Measurements from ENCODE around the gene RGL1.

The RGL1 gene

GRCh38 chr1:183787704-183788103, 17.2 kb upstream of the RGL1 start:
- no peak for DNase-seq

DNA sequence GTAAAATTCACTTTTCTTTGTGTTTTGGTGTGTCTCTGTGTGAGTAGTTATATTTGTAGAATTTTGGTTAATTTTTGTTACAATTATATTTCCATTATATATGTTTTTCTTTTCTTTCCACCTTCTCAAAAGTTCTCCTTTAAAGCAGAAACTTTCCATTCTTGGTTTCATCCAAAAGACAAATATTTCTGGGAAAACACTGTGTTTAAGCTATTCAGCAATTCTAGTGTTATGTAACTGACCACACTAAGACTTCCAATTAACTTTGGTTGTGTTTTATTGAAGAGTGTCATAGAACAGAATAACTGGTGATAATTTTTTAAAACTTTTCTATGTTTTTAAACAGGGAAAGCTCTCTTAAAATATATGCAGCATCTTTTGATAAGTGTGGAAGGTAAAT, 13.6 kb upstream of the RGL1 start:
- peak; percentile 7 for DNase-seq

DNA sequence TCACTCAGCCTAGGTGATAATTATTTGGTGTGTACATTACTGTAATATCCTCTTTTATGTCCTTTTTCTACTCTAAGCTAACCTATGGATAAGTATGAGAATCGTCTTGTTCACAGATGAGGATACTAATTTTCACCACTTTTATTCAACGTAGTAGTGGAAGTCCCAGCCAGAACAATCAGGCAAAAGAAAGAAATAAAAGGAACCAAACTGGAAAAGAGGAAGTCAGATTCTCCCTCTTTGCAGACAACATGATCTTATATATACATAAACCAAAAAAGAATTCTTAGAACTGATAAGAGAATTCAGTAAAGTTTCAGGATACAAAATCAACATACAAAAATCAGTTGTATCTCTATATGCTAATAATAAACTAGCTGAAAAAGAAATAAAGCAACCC, 12.6 kb upstream of the RGL1 start:
- no peak for DNase-seq

DNA sequence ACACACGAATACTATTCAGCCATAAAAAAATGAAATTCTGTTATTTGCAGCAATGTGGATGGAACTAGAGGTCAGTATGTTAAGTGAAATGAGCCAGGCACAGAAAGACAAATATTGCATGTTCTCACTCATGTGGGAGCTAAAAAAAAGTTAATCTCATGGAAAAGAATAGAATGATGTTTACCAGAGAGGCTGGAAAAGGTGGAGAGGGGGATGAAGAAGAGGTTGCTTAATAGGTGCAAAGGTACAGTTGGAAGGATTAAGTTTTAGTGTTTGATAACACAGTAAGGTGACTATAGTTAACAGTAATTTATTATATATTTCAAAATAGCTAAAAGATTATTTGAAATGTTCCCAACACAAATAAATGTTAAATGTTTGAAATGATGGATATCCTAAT, 10.8 kb upstream of the RGL1 start:
- DNase-seq = no peak

- no peak for DNase-seq
Observed at GRCh38 chr1:183800449-183800848, 4.5 kb upstream of the RGL1 start.

DNA sequence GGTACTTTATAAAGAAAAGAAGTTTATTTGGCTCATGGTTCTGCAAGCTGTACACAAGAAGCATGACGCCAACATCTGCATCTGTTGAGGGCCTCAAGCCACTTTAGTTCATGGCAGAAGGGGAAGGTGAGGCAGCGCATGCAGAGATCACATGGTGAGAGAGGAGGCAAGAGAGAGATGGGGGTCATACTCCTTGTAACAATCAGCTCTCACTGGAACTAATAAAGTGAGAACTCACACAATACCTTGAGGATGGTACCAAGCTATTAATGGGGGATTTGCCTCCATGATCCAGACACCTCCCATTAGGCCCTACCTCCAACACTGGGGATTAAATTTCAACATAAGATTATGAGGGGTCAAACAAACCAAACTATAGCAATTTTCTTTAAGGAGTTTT, 3.3 kb upstream of the RGL1 start:
- no peak for DNase-seq

DNA sequence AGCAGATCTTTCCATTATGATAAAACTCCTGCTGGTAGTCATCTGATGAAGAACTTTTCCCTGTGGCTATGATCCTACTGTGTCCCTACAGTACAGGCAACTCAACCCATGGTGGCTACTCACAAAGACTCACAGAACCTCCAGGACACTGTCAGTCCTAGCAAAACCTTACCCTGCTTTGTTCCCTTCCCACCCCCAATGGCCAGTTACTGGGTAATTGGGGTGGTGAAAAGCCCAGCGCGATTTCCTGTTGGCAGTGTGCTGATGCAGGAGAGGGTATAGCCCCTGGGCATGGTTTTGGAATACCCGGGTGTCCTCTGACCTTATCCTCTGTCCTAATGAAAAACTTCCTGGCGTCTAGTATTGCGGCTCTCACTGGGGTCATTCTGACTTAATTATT, 533 bp upstream of the RGL1 start:
- DNase-seq = no peak

DNA sequence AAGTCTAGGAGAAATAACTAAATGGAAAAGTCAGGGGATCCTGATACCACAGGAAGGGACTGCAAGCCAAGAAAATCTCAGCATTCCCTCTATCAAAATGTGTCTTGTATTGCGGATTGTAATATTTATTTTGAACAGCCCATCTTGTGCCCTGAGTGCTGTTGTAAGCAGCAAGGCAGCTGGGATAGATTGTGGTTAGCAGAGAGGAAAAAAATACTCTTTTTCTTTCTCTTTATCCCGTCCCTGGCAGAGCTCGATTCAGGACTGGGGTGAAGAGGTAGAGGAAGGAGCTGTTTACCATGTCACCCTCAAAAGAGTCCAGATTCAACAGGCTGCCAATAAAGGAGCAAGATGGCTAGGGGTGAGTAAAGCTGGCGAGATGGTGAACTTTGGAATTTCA, 1.2 kb downstream of the RGL1 start:
- DNase-seq = no peak

- no peak for DNase-seq
Observed at GRCh38 chr1:183806675-183807074, 1.8 kb downstream of the RGL1 start.

- no peak for DNase-seq
Observed at GRCh38 chr1:183807549-183808168, 2.7 kb downstream of the RGL1 start.

- DNase-seq = no peak
Observed at GRCh38 chr1:183808296-183809027, 3.5 kb downstream of the RGL1 start.

DNA sequence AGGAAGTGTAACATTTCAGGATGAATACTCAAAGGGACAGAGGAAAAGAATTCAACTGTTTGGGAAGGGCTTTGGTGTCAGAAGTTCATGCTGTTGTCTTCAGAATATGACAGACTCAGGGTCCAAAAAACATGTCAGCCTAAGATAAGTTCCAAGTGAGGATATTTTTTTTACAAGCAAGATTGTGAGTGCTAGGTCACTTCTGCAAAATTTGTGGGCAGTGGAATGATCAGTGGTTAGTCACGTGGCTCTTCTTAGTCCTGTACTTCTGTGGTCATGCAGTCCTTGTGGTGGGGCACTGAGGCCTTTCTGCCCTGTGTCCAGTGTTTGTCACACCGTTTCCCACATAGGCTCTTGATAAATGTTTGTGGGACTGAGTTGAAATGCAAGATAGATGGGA, 5.2 kb downstream of the RGL1 start:
- no peak for DNase-seq

DNA sequence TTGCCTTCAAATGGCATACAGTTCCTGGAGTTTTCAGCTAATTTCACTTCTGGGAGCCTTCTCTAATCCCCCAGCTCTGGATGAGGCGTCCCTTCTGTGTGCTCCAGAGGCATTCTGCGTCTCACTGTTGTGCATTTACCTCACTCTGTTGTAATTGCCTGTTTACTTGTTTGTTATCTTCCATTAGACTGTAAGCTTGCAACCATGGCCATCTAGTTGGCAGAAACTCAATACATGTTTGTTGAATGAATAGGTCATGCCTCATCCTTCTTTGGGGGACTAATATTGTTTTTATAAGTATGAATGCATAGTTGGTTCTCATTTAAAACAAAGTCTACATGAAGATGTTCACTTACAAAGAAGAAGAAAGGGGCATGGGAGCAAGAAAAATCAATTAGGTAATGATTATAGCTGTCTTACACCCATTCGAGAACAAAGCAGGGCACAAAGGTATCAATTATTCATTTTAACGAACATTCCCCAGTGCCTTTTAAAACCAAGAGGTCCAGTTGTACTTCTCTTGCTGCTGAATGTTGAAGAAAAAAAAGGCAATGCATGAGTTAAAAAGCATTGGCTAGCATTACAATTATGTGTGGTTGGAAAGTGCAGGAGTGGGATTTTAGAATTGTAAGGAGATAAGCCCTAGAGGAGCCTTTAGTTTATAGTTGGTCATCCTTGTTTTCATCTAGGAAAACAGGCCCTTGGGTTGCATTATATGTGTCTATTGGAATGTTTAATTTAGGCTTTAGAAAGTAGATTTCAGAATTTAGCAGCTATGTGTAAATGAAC, 6.0 kb downstream of the RGL1 start:
- DNase-seq = no peak

GRCh38 chr1:183812128-183812527, 7.2 kb downstream of the RGL1 start:
- DNase-seq = no peak

GRCh38 chr1:183812686-183813569, 8.0 kb downstream of the RGL1 start:
- DNase-seq = no peak

- no peak for DNase-seq
Observed at GRCh38 chr1:183814121-183814681, 9.3 kb downstream of the RGL1 start.

DNA sequence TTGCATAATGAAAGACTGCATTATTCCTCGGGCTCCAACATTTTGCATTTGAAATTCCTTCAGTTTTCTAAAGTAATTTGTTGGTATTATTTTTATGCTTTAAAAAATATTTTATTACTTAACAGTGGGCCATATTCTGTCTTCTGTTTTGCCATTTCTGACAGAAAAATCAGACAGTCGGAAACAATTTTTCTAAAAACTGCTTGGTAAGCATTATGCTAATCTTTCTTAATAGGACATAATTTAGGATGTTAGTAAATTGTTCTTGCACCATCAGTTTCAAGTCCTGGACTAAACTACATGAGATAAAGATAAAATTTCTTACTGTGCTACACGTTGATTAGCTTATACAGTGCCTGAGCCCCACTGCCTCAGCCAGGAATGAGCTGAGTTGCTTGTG, 11.2 kb downstream of the RGL1 start:
- DNase-seq = no peak

DNA sequence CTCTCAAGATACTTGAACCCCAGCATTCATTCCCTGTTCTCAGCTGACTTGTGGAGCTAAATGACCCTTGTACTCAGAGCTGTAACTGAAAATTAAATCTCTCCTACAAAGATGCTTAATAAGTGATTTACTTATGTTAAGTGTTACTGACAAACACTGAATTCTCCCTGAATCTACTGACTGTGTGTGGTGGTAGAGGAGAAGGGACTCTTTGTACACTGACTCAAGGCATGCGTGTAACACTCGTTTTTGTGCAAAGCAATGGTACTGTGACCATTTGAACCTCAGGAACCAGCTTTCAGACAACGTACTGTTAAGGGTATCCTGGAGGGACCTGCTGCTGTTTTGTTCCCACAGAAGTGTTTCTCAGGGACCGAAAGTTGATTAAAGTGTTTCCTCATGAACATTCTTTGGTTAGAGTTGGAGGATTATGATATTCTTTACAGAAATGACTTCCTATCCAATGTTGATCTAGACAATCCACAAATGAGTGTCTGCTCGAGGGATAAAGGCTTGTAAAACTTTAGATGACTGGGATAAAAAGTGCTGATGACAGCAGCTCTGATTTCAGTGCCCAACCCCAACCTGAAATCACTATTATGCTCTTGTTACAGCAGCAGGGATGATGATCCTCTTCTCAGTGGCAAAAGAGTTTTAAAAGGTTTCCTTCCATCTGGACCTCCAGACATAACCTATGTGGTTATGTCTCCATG, 12.8 kb downstream of the RGL1 start:
- DNase-seq = no peak

GRCh38 chr1:183819059-183819458, 14.1 kb downstream of the RGL1 start:
- no peak for DNase-seq

GRCh38 chr1:183821309-183821888, 16.5 kb downstream of the RGL1 start:
- no peak for DNase-seq

- DNase-seq = no peak
Observed at GRCh38 chr1:183821889-183822611, 17.1 kb downstream of the RGL1 start.

Measured in midbrain (tissue), 1 donor.